ENCODE measurements around the gene TBC1D3K.
"Not testable (repeated sequence)": the region's sequence is repeated elsewhere in the genome, so short reads cannot be mapped to it uniquely, and the experiment has no call there.

The TBC1D3K gene

GRCh38 chr17:37924115-37924514 lies at the start of gene TBC1D3K:
TBC1D3K (plus strand) TSS chr17:37924415; CDS start chr17:37926000, 1,585 bp downstream.
- not testable (repeated sequence) for H3K4me3 ChIP-seq (ENCODE audit: control insufficient read depth, low read depth, low read length); DNase-seq (ENCODE audit: low read depth)

DNA sequence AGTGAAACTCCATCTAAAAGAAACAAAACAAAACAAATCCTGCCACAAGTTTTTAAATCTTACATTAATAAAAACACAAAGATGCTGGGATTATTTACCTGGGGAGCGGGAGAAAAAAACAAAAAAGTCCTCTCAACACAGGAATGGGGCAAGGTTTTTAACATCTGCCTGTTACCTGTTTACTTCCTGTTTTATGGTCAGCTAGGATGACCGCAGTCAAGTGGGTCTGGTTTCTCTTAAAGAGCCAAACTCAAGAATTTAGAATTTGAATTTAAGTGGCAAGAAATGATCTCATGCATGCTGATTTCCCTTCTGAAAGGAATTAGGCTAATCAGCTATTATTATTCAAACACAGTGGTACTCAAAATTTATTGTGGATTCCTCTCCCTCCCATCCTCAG lies 39.7 kb upstream of the TBC1D3K start:
- DNase-seq (ENCODE audit: low read depth), result no peak
- TF ChIP-seq, protein P1, sequence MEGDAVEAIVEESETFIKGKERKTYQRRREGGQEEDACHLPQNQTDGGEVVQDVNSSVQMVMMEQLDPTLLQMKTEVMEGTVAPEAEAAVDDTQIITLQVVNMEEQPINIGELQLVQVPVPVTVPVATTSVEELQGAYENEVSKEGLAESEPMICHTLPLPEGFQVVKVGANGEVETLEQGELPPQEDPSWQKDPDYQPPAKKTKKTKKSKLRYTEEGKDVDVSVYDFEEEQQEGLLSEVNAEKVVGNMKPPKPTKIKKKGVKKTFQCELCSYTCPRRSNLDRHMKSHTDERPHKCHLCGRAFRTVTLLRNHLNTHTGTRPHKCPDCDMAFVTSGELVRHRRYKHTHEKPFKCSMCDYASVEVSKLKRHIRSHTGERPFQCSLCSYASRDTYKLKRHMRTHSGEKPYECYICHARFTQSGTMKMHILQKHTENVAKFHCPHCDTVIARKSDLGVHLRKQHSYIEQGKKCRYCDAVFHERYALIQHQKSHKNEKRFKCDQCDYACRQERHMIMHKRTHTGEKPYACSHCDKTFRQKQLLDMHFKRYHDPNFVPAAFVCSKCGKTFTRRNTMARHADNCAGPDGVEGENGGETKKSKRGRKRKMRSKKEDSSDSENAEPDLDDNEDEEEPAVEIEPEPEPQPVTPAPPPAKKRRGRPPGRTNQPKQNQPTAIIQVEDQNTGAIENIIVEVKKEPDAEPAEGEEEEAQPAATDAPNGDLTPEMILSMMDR (conservative IDR thresholded peaks at IDR 0.05; ENCODE audit: control insufficient read depth, insufficient read depth, low read depth, low read length), result no peak
- no peak overlapping the region for H3K4me3 ChIP-seq (ENCODE audit: control insufficient read depth, low read depth, low read length)

- H3K4me3 ChIP-seq (ENCODE audit: control insufficient read depth, low read depth, low read length), result no peak overlapping the region
- no peak for DNase-seq (ENCODE audit: low read depth)
- TF ChIP-seq, protein P1 (conservative IDR thresholded peaks at IDR 0.05; ENCODE audit: control insufficient read depth, insufficient read depth, low read depth, low read length), result no peak
Measured at GRCh38 chr17:37885136-37885535, 39.1 kb upstream of the TBC1D3K start.

GRCh38 chr17:37888881-37889280 lies 35.3 kb upstream of the TBC1D3K start:
- TF ChIP-seq, protein P1 (conservative IDR thresholded peaks at IDR 0.05; ENCODE audit: control insufficient read depth, insufficient read depth, low read depth, low read length), result no peak
- no peak for DNase-seq (ENCODE audit: low read depth)
- H3K4me3 ChIP-seq (ENCODE audit: control insufficient read depth, low read depth, low read length), result no peak overlapping the region

DNA sequence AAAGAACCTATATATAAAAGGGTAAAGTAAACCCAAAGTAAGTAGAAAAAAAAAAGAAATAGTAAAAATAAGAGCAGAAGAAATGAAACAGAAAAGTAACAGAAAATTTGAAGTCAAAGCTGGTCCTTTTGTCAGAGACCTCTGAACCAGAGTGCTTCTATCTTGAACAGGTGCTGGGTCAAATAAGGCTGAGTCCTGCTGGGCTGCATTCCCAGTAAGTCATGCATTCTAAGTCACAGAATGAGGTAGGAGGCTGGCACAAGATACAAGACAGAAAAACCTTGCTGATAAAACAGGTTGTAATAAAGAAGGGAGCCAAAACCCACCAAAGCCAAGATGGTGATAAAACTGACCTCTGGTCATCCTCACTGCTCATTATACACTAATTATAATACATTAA lies 27.3 kb upstream of the TBC1D3K start:
- not testable (repeated sequence) for H3K4me3 ChIP-seq (ENCODE audit: control insufficient read depth, low read depth, low read length); DNase-seq (ENCODE audit: low read depth)

Measured in fibroblast of mammary gland (primary cell).